Mesenteric fat pad (tissue), 1 donor: Measurements from ENCODE around the gene RPEL1. TPM values are rescaled to one million over a fixed set of nuclear protein-coding genes. Genes with fewer than 3 reads are reported as not detected.
"Not testable (repeated sequence)": the region's sequence is repeated elsewhere in the genome, so short reads cannot be mapped to it uniquely, and the experiment has no call there.

ENCODE experiments used
- DNase-seq: peaks from one replicate; pipeline ENCODE4 v3.0.0-alpha.2; 2020; ENCODE audit warnings: low spot score
- long read RNA-seq: library from polyadenylated mRNA; unstranded; transcript quantifications from one replicate; pipeline ENCODE4 v2.0.0, GENCODE V29; 2020
- total RNA-seq: library from RNA; stranded (reverse); fragmentation: NEBNext Ultra II Directional; extraction: Animal tissue kit (Norgen Biotek cat#: 25700); gene quantifications from one replicate; pipeline ENCODE4 v1.2.1, GENCODE V29; 2021
- donor health status: DM: yes; HTN: yes; CAD: no.

The RPEL1 gene
- total RNA-seq: not detected
- long read RNA-seq: 0 reads

DNA sequence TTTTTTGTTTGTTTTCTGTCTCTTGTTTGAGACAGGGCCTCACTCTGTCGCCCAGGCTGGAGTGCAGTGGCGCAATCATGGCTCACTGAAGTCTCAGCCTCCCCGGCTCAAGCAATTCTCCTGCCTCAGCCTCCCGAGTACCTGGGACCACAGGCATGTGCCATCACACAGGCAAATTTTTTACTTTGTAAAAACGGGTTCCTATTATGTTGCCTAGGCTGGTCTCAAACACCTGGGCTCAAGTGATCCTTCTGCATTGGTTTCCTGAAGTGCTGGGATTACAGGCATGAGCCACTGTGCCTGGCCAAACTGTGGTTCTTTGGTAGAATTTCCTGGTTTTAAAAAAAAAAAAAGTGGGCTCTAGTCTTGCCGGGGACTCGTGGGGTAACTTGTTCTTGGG is at the start of gene RPEL1:
Gene RPEL1, plus strand, starts transcription at position 301 of the 400 bp plus-strand sequence. CDS start 110 bp downstream, outside the sequence.
- not testable (repeated sequence) for DNase-seq

- DNase-seq: no peak
These were observed 49.2 kb upstream of the RPEL1 start for GRCh38 chr10:103196516-103196915.

- DNase-seq: no peak
These were observed 48.5 kb upstream of the RPEL1 start for GRCh38 chr10:103197174-103197573.

DNA sequence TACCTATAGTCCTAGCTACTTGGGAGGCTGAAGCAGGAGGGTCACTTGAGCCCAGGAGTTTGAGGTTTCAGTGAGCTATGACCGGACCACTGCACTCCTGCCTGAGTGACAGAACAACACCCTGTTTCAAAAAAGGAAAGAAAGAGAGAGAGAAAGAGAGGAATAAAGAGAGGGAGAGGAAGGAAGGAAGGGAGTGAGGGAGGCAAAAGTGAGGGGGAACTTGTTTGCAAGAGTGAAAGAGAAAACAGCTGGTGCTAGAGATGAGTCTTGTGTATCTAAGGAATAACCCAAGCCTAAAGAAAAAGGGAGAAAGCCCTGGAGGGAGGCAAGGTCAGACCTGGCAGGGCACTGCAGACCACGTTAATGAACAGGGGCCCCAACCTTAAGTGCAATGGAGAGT is 47.8 kb upstream of the RPEL1 start:
- DNase-seq: no peak

DNA sequence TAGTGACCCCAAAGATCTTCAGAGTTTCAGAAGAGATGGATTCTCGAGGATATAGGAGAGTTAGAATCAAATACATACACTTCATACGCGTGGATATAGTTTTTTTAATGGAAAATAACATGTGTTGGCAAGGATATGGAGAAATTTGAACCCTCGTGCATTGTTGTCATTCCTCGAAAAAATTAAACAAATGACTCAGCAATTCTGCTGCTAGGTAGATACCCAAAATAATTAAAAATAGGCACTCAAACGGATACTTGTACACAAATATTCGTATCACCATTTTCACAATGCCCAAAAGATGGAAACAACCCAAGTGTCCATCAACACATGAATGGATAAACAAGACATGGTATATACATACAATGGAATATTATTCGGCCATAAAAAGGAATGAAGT is 47.0 kb upstream of the RPEL1 start:
- DNase-seq: no peak

GRCh38 chr10:103199488-103199887 is 46.2 kb upstream of the RPEL1 start:
- DNase-seq: no peak

- DNase-seq: no peak
These were observed 43.4 kb upstream of the RPEL1 start for GRCh38 chr10:103202319-103202718.

DNA sequence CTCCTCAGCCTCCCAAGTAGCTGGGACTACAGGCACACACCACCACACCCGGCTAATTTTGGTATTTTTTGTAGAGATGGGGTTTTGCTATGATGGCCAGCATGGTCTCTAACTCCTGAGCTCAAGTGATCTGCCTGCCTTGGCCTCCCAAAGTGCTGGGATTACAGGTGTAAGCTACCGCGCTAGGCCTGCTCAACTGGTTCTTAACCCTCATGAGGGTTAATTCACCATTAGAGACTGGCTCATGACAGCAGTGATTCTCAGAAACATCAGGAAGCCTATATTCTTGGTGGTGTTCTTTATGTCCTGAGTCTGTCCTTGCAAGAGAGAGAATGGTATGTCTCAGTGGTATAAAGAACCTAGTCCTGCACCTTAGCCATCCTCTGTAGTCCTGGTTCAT is 42.2 kb upstream of the RPEL1 start:
- no peak for DNase-seq

DNA sequence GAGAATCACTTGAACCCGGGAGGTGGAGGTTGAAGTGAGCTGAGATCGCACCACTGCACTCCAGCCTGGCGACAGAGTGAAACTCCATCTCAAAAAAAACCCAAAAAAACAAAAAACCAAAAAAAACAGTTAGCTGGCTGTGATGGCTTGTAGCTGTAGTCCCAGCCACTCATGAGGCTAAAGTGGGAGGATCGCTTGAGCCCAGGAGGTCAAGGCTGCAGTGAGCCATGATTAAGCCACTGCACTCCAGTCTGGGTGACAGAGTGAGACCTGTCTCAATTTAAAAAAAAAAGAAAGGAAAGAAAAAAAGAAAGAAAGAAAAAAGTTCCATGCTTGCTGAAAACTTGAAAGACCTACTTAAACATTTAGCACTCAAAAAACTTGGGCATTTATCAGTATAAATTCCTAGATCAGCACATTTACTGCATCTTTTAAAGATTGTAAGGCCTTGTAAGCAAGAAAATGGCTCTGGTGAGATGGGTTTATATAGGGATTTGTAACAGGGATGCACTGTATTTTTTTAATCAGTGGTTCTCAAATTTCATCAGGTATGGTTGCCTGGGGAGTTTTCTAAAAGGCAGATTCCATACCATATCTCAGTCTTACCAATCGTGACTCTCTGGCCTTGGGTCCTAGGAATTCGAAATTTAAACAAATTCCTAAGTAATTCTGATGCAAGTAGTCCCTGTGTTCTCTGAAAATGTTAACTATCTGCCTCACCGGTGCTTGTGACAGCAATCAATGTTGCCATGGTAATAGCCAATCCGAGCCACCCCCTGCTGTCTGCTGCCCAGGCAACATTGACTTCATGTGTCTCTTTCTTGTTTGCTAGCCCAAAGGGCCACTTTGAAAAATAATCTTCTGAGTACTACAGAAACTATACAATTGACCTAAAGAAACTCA is 41.1 kb upstream of the RPEL1 start:
- DNase-seq: no peak

GRCh38 chr10:103205401-103205800 is 40.3 kb upstream of the RPEL1 start:
- not testable (repeated sequence) for DNase-seq

- not testable (repeated sequence) for DNase-seq
These were observed 39.0 kb upstream of the RPEL1 start for GRCh38 chr10:103206715-103207114.

DNA sequence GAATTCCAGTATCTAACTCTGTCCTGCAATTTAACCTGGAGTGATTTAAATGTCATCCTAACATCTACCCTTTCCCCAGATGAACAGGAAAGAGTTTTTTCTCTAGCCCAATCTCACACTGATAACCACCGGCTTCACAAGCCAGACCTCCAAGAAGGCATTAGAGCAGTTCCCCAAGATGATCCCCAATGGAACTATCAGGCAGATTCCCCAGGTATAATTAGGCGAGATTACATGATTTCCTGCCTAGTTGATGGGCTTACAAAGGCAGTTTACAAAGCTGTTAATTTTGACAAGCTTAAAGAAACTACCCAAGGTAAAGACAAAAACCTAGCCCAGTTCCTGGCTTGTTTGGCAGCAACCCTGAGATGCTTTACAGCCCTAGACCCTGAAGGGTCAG is 38.5 kb upstream of the RPEL1 start:
- no peak for DNase-seq

DNA sequence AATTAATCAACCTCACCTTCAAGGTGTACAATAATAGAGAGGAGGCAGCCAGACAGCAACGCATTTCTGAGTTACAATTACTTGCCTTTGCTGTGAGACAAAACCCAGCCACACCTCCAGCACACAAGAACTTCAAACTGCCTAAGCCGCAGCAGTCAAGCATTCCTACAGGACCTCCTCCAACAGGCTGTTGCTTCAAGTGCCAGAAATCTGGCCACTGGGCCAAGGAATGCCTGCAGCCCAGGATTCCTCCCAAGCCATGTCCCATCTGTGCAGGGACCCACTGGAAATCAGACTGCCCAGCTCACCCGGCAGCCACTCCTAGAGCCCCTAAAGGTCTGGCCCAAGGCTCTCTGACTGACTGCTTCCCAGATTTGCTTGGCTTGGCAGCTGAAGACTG is 38.0 kb upstream of the RPEL1 start:
- DNase-seq: not testable (repeated sequence)

DNA sequence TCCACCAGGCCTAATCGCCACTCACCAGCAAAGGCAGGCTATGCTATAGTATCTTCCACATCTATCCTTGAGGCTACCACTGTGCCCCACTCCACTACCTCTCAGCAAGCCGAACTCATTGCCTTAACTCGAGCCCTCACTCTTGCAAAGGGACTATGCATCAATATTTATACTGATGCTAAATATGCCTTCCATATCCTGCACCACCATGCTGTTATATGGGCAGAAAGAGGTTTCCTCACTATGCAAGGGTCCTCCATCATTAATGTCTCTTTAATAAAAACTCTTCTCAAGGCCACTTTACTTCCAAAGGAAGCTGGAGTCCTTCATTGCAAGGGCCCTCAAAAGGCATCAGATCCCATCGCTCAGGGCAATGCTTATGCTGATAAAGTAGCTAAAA is 35.4 kb upstream of the RPEL1 start:
- not testable (repeated sequence) for DNase-seq

GRCh38 chr10:103215601-103216000 is 30.1 kb upstream of the RPEL1 start:
- DNase-seq: no peak

- not testable (repeated sequence) for DNase-seq
These were observed 29.3 kb upstream of the RPEL1 start for GRCh38 chr10:103216362-103216761.

DNA sequence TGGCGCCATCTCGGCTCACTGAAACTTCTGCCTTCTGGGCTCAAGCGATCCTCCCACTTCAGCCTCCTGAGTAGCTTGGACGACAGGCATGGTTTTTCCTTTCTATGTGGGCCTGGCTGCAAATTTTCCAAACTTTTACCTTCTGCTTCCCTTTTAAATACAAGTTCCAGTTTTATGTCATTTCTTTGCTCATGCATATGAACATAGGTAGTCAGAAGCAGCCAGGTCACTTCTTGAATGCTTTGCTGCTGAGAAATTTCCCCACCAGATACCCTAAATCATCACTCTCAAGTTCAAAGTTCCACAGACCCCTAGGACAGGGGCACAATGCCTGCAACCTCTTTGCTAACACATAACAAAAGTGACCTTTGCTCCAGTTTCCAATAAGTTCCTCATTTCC is 21.6 kb upstream of the RPEL1 start:
- DNase-seq: no peak

GRCh38 chr10:103224721-103225120 is 21.0 kb upstream of the RPEL1 start:
- DNase-seq: not testable (repeated sequence)

GRCh38 chr10:103225939-103226338 is 19.7 kb upstream of the RPEL1 start:
- DNase-seq: no peak

DNA sequence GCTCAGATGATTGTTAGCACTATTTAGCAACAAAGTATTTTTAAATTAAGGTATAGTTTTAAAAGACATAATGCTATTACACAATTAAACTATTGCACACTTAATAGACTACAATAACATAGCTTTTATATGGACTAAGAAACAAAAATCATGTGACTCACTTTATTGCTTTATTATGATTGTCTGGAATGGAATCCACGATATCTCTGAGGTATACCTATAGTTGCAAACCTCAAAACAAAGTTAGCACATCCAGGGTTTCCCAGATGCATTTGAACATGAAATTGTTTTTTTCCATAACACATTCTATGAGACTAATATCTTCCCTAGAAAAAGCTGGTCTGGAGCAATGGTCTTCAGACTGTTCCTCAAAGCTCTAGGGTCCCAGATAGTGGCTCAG is 18.3 kb upstream of the RPEL1 start:
- DNase-seq: no peak

DNA sequence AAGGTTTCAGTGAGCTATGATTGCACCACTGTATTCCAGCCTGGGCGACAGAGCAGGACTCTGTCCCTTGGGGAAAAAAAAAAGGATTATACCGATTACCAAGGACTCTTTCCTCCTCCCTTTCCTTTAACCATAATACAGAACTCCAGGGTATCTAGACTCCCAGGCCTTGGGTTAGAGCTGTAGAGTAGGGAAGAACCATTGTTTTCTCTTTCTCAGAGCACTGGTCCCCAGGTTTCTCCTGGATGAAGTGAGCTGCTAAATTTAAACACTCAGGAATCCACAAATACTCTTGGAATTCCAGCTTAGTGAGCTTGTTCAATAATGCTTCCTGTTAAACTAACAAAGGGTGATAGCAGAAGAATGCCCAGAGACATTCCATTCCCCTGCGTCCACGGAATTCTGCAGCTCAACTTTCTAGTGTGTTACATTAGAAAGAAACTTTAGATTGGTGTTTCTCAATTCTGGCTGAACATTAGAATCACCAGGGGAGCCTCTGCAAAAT is 14.6 kb upstream of the RPEL1 start:
- DNase-seq: no peak

- no peak for DNase-seq
These were observed 13.5 kb upstream of the RPEL1 start for GRCh38 chr10:103232131-103232673.
